ENCODE results near the gene CD28. TPM values are rescaled to one million over a fixed set of nuclear protein-coding genes. Genes with fewer than 3 reads are reported as not detected.

Gene CD28
- polyA plus RNA-seq, 1 donor from 2014 or later = not detected

DNA sequence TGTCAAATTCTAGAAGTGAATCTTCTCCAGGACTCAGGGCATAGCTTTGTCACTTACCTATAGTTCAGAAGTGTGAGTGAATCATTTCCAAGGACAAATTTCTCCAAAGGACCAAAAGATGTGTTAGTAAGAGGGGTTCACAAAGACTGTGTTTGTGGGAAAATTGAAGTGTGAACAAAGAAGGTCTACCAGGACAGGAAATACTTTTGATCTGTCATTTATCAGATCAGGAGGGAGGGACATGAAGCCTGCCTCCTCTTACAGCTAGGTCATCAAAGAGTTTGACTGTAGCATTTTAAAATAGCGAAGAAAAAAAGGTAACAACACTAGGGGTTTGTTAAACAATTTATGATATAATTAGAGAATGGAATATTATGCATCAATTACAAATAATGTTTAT, 2.0 kb upstream of the CD28 start:
- H3F3A ChIP-seq (ENCODE audit: insufficient read depth, low read length, poor library complexity, severe bottlenecking) = no peaks in the 10 kb centered on the region
- no peak overlapping the region for H3K4me2 ChIP-seq (ENCODE audit: low read length)
- H3K27ac ChIP-seq (ENCODE audit: low read length) = no peak overlapping the region
- no peak overlapping the region for H2AFZ ChIP-seq (ENCODE audit: low read depth, low read length)
- no peak overlapping the region for H3K9ac ChIP-seq (ENCODE audit: low read length)
- no peaks in the 10 kb centered on the region for H3K36me3 ChIP-seq (ENCODE audit: insufficient read depth, low read length)
- no peaks in the 10 kb centered on the region for H4K20me1 ChIP-seq (ENCODE audit: insufficient read depth)
- H3K9me2 ChIP-seq (ENCODE audit: insufficient read depth, low read length) = no peaks in the 10 kb centered on the region
- H3K79me2 ChIP-seq (replicated peaks; ENCODE audit: insufficient read depth, low read length) = no peaks in the 10 kb centered on the region
- no peaks in the 10 kb centered on the region for H3K27me3 ChIP-seq (ENCODE audit: insufficient read depth, low read depth, low read length)
- H3K9me3 ChIP-seq (ENCODE audit: low read length) = no peaks in the 10 kb centered on the region
- H3K4me3 ChIP-seq (ENCODE audit: low read length) = no peak overlapping the region
- TF ChIP-seq TAF1 (IDR thresholded peaks at IDR 0.05; ENCODE audit: low read depth) (no peak), MXI1 (conservative IDR thresholded peaks at IDR 0.05; ENCODE audit: poor library complexity, severe bottlenecking) (no peak), EP300 (conservative IDR thresholded peaks at IDR 0.05; ENCODE audit: poor library complexity, severe bottlenecking) (no peak), RAD21 (conservative IDR thresholded peaks at IDR 0.05) (no peak), EZH2 (IDR thresholded peaks at IDR 0.05; ENCODE audit: borderline replicate concordance, insufficient read depth, low read length, poor library complexity, severe bottlenecking) (no peak), POLR2AphosphoS5 (IDR thresholded peaks at IDR 0.05) (no peak), SMC3 (conservative IDR thresholded peaks at IDR 0.05; ENCODE audit: poor library complexity) (no peak)
- TF ChIP-seq, protein P1, sequence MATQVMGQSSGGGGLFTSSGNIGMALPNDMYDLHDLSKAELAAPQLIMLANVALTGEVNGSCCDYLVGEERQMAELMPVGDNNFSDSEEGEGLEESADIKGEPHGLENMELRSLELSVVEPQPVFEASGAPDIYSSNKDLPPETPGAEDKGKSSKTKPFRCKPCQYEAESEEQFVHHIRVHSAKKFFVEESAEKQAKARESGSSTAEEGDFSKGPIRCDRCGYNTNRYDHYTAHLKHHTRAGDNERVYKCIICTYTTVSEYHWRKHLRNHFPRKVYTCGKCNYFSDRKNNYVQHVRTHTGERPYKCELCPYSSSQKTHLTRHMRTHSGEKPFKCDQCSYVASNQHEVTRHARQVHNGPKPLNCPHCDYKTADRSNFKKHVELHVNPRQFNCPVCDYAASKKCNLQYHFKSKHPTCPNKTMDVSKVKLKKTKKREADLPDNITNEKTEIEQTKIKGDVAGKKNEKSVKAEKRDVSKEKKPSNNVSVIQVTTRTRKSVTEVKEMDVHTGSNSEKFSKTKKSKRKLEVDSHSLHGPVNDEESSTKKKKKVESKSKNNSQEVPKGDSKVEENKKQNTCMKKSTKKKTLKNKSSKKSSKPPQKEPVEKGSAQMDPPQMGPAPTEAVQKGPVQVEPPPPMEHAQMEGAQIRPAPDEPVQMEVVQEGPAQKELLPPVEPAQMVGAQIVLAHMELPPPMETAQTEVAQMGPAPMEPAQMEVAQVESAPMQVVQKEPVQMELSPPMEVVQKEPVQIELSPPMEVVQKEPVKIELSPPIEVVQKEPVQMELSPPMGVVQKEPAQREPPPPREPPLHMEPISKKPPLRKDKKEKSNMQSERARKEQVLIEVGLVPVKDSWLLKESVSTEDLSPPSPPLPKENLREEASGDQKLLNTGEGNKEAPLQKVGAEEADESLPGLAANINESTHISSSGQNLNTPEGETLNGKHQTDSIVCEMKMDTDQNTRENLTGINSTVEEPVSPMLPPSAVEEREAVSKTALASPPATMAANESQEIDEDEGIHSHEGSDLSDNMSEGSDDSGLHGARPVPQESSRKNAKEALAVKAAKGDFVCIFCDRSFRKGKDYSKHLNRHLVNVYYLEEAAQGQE (IDR thresholded peaks at IDR 0.05; ENCODE audit: borderline replicate concordance) = no peak
- TF ChIP-seq, protein P2, sequence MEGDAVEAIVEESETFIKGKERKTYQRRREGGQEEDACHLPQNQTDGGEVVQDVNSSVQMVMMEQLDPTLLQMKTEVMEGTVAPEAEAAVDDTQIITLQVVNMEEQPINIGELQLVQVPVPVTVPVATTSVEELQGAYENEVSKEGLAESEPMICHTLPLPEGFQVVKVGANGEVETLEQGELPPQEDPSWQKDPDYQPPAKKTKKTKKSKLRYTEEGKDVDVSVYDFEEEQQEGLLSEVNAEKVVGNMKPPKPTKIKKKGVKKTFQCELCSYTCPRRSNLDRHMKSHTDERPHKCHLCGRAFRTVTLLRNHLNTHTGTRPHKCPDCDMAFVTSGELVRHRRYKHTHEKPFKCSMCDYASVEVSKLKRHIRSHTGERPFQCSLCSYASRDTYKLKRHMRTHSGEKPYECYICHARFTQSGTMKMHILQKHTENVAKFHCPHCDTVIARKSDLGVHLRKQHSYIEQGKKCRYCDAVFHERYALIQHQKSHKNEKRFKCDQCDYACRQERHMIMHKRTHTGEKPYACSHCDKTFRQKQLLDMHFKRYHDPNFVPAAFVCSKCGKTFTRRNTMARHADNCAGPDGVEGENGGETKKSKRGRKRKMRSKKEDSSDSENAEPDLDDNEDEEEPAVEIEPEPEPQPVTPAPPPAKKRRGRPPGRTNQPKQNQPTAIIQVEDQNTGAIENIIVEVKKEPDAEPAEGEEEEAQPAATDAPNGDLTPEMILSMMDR (IDR thresholded peaks at IDR 0.05; ENCODE audit: poor library complexity, severe bottlenecking) = no peak

DNA sequence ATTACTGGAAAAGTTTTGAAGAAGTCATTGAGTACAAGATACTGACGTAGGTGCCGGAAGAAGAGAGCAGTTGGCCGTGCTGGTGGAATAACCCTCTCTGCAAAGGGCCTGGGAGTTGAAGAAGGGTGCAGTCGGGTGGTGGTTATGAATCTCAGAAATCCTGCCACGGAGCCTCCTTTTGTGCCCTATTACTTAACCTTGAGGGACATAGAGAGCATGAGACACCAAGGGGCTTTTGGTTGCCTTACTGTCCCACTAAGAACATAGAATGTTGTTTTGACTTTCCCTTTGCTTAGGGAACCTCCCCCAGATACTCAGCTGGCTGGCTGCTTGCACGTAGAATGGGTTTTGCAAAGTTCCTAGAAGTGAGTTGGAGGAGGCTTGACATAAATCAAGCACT, 1.3 kb upstream of the CD28 start:
- Histone ChIP-seq H3K36me3 (ENCODE audit: insufficient read depth, low read length) (no peaks in the 10 kb centered on the region), H3K27me3 (ENCODE audit: insufficient read depth, low read depth, low read length) (no peaks in the 10 kb centered on the region), H3K79me2 (replicated peaks; ENCODE audit: insufficient read depth, low read length) (no peaks in the 10 kb centered on the region), H3K9ac (ENCODE audit: low read length) (no peak overlapping the region), H3K27ac (ENCODE audit: low read length) (no peak overlapping the region), H2AFZ (ENCODE audit: low read depth, low read length) (no peak overlapping the region), H3K9me3 (ENCODE audit: low read length) (no peaks in the 10 kb centered on the region), H3K4me3 (ENCODE audit: low read length) (no peak overlapping the region), H3K4me2 (ENCODE audit: low read length) (no peak overlapping the region), H4K20me1 (ENCODE audit: insufficient read depth) (no peaks in the 10 kb centered on the region), H3F3A (ENCODE audit: insufficient read depth, low read length, poor library complexity, severe bottlenecking) (no peaks in the 10 kb centered on the region), H3K9me2 (ENCODE audit: insufficient read depth, low read length) (no peaks in the 10 kb centered on the region)
- no peak for TF ChIP-seq EP300 (conservative IDR thresholded peaks at IDR 0.05; ENCODE audit: poor library complexity, severe bottlenecking)
- TF ChIP-seq TAF1 (IDR thresholded peaks at IDR 0.05; ENCODE audit: low read depth) = no peak
- TF ChIP-seq RAD21 (conservative IDR thresholded peaks at IDR 0.05) = no peak
- no peak for TF ChIP-seq MXI1 (conservative IDR thresholded peaks at IDR 0.05; ENCODE audit: poor library complexity, severe bottlenecking)
- TF ChIP-seq, protein P1 (IDR thresholded peaks at IDR 0.05; ENCODE audit: borderline replicate concordance) = no peak
- TF ChIP-seq, protein P2 (IDR thresholded peaks at IDR 0.05; ENCODE audit: poor library complexity, severe bottlenecking) = no peak
- TF ChIP-seq EZH2 (IDR thresholded peaks at IDR 0.05; ENCODE audit: borderline replicate concordance, insufficient read depth, low read length, poor library complexity, severe bottlenecking) = no peak
- no peak for TF ChIP-seq POLR2AphosphoS5 (IDR thresholded peaks at IDR 0.05)
- TF ChIP-seq SMC3 (conservative IDR thresholded peaks at IDR 0.05; ENCODE audit: poor library complexity) = no peak

All from neural cell (in vitro differentiated cells).